ENCODE measurements around the gene NLGN1. TPM values are rescaled to one million over a fixed set of nuclear protein-coding genes. Genes with fewer than 3 reads are reported as not detected.

Gene NLGN1
- total and polyA plus RNA-seq, 9 of the 15 experiments (the other 6 are each of a cell fraction or from before 2014, with no cell fraction given) = under 0.01 to 0.01 TPM; not detected in 7

DNA sequence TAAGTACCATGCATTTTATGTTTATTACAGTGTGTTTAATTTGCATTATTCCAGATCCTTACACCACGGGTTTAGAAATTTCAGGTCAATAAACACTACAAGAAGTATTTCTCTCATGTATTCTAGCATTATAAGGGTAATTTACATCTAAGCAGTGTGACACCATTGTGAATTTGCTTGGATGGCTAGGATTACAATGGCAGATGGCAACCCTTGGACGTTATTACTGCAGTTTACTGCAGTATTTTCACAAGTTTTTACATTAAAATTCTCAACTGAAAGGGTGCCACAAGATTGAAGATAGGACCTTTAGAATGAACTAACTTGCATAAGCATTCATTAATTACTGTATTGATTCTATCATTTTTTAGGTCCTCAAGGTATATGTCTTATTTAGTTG lies 538.8 kb downstream of the NLGN1 start (continued):
- no peak for TF ChIP-seq MXI1 (IDR thresholded peaks at IDR 0.05; ENCODE audit: low read depth, low read length)
- no peak for TF ChIP-seq NFATC3 (IDR thresholded peaks at IDR 0.05)
- TF ChIP-seq, protein P1, sequence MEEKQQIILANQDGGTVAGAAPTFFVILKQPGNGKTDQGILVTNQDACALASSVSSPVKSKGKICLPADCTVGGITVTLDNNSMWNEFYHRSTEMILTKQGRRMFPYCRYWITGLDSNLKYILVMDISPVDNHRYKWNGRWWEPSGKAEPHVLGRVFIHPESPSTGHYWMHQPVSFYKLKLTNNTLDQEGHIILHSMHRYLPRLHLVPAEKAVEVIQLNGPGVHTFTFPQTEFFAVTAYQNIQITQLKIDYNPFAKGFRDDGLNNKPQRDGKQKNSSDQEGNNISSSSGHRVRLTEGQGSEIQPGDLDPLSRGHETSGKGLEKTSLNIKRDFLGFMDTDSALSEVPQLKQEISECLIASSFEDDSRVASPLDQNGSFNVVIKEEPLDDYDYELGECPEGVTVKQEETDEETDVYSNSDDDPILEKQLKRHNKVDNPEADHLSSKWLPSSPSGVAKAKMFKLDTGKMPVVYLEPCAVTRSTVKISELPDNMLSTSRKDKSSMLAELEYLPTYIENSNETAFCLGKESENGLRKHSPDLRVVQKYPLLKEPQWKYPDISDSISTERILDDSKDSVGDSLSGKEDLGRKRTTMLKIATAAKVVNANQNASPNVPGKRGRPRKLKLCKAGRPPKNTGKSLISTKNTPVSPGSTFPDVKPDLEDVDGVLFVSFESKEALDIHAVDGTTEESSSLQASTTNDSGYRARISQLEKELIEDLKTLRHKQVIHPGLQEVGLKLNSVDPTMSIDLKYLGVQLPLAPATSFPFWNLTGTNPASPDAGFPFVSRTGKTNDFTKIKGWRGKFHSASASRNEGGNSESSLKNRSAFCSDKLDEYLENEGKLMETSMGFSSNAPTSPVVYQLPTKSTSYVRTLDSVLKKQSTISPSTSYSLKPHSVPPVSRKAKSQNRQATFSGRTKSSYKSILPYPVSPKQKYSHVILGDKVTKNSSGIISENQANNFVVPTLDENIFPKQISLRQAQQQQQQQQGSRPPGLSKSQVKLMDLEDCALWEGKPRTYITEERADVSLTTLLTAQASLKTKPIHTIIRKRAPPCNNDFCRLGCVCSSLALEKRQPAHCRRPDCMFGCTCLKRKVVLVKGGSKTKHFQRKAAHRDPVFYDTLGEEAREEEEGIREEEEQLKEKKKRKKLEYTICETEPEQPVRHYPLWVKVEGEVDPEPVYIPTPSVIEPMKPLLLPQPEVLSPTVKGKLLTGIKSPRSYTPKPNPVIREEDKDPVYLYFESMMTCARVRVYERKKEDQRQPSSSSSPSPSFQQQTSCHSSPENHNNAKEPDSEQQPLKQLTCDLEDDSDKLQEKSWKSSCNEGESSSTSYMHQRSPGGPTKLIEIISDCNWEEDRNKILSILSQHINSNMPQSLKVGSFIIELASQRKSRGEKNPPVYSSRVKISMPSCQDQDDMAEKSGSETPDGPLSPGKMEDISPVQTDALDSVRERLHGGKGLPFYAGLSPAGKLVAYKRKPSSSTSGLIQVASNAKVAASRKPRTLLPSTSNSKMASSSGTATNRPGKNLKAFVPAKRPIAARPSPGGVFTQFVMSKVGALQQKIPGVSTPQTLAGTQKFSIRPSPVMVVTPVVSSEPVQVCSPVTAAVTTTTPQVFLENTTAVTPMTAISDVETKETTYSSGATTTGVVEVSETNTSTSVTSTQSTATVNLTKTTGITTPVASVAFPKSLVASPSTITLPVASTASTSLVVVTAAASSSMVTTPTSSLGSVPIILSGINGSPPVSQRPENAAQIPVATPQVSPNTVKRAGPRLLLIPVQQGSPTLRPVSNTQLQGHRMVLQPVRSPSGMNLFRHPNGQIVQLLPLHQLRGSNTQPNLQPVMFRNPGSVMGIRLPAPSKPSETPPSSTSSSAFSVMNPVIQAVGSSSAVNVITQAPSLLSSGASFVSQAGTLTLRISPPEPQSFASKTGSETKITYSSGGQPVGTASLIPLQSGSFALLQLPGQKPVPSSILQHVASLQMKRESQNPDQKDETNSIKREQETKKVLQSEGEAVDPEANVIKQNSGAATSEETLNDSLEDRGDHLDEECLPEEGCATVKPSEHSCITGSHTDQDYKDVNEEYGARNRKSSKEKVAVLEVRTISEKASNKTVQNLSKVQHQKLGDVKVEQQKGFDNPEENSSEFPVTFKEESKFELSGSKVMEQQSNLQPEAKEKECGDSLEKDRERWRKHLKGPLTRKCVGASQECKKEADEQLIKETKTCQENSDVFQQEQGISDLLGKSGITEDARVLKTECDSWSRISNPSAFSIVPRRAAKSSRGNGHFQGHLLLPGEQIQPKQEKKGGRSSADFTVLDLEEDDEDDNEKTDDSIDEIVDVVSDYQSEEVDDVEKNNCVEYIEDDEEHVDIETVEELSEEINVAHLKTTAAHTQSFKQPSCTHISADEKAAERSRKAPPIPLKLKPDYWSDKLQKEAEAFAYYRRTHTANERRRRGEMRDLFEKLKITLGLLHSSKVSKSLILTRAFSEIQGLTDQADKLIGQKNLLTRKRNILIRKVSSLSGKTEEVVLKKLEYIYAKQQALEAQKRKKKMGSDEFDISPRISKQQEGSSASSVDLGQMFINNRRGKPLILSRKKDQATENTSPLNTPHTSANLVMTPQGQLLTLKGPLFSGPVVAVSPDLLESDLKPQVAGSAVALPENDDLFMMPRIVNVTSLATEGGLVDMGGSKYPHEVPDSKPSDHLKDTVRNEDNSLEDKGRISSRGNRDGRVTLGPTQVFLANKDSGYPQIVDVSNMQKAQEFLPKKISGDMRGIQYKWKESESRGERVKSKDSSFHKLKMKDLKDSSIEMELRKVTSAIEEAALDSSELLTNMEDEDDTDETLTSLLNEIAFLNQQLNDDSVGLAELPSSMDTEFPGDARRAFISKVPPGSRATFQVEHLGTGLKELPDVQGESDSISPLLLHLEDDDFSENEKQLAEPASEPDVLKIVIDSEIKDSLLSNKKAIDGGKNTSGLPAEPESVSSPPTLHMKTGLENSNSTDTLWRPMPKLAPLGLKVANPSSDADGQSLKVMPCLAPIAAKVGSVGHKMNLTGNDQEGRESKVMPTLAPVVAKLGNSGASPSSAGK (IDR thresholded peaks at IDR 0.05) = no peak
- TF ChIP-seq BCOR (IDR thresholded peaks at IDR 0.05) = no peak
- TF ChIP-seq NBN (IDR thresholded peaks at IDR 0.05; ENCODE audit: low read depth) = no peak
